Fibroblast of lung (primary cell): ENCODE data around the gene C16orf74.

Source experiments
- CTCF ChIP-seq, 2 donors: IDR thresholded peaks in 1 of 2; conservative IDR thresholded peaks in 1 of 2; 1 replicate in 1 of 2; 2 replicates in 1 of 2; pipeline ENCODE4 v1.5.1; 2011 to 2012; ENCODE audit warnings: low read length in 2 of 2, control low read depth in 1 of 2, inconsistent platforms in 1 of 2, low read depth in 1 of 2, mild to moderate bottlenecking in 1 of 2
- EZH2 ChIP-seq: IDR thresholded peaks from 2 replicates; pipeline ENCODE4 v1.5.1; 2012; ENCODE audit warnings: low read length, control low read depth, mild to moderate bottlenecking; ENCODE audit errors: missing control alignments

- no peak for TF ChIP-seq CTCF (conservative IDR thresholded peaks at IDR 0.05 in 1 of 2, IDR thresholded peaks at IDR 0.05 in 1 of 2; ENCODE audit: low read depth in 1 of 2, low read length in 2 of 2)
- TF ChIP-seq EZH2 = no peak
Observed at GRCh38 chr16:85685251-85685650, 65.6 kb downstream of the C16orf74 start.
